GM19239 (cell line): ENCODE measurements around the gene FAM111A.

ENCODE experiments used
- DNase-seq: peaks from one replicate; pipeline ENCODE4 v3.0.0; 2011; ENCODE audit warnings: low spot score; ENCODE audit not compliant: insufficient read length
- FAIRE-seq: peaks from 2 replicates; lab custom pipeline; 2011; peaks lifted over from hg19 to GRCh38; lab: Jason Lieb, UNC

The FAM111A gene

DNA sequence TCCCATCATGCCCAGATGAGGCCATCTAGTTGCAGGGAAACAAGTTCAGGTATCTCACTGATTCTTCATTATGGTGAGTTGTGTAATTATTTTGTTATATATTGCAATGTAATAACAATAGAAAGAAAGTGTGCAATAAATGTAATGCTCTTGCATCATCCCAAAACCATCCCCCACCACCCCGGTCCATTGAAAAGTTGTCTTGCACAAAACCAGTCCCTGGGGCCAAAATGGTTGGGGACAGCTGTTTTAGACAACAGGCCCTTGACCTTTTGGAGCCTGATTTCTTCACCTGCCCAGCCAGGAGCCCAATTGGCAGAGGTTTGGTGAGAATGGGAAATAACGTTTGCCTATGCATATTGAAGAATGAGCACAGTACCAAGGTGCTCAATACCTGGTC, 54.1 kb downstream of the FAM111A start:
- DNase-seq (no peak), FAIRE-seq (no peak)

DNA sequence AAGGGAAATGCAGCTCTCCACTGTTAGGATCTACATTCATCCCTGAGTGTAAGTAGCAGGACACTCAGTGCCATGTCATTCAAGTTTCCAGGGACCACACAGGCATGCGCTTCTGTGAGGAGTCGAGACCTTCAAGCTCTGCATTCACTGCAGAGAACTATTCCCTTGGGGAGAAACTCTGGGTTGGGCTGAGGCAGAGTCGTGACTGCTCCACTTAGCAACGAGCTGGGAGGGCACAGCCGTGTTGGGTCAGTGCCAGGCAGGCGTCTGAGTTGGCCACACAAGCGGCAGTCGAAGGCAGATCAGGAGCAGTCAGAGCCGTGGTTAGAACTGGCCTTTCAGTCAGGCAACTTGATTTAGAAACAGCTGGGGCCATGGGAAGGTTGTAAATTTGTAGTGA, 55.3 kb downstream of the FAM111A start:
- no peak for DNase-seq
- no peak for FAIRE-seq

DNA sequence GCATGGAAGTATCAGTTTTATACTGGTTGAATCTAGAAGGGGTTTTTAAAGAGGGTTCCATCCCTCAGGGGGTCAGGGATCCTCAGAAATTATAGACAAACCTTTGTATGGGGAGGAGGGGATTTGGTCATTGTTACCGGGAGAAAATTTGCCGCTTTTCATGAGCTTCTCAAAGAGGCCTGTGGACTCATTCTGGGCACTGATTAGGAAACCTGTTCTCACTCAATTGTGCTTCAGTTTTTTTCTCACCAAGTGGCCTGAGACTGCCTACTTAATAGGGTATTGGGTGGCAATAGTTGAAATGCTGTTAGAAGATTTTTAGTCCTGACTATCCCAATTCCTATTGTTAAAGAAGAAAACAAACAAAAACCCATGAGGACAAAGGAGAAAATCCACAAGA, 56.1 kb downstream of the FAM111A start:
- DNase-seq (no peak), FAIRE-seq (no peak)

DNA sequence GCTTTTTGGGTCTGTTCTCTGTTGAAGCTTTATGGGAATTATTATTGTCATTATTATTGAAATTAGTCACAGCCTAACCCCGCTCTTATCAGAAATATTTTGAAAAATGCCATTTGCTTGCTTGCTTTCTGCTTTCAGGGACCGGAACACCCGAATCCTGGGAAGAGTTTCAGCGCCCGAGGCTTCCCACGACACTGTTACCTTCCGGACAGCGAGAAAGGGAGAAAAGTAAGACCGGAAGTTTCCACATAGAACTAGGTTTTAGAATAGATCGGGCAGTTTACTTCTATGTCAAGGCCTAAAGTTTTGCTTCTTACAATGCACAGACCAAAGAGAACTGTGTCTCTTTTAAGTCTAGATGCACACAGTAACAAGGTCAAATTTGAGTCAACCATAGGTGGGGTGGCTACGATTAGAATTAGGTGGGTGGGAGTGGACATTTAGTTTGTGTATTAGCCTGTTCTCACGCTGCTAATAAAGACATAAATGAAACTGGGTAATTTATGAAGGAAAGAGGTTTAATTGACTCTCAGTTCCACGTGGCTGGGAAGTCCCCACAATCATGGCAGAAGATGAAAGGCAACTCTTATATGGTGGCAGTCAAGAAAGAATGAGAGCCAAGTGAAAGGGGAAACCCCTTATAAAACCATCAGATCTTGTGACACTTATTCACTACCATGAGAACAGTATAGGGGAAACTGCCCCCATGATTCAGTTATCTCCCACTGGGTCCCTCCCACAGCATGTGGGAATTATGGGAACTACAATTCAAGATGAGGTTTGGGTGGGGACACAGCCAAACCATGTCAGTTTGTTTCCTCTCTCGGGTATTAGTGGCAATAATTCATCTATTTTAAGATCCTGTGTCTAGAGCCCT, 57.1 kb downstream of the FAM111A start:
- FAIRE-seq (peak; percentile 81), DNase-seq (no peak)

DNA sequence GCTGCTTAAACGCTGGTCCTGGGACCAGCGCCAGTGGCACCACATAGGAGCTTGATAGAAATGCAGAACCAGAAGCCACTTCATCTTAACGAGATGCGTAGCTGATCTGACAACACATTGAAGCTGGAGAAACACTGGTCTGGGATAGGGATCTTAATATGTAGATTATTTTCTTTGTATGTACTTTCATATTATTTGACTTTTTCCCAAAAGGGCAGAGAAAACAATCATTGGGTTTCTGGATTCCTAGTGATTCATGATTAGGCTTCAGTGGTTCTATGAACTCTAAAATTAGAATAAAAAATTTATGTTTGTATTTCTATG, 57.7 kb downstream of the FAM111A start:
- DNase-seq (no peak), FAIRE-seq (no peak)

DNA sequence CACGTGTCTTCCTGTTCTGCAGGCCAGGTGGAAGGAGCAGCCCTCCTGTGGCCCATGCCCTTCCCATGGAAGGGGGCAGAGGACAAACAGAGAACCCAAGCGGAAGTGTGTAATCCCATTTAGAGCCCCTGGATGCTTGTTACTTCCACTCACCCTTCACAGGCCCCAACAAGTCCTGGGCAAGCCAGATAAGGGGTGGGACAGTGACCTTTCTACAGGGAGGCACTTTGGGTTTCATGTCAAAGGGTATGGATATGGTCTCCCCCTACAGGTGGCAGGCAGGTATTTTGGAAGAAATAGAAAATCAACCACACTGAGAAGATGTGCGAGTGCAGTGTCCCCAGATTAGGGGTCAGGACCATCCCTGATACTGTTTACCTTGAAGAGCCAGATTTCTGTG, 58.7 kb downstream of the FAM111A start:
- FAIRE-seq (peak; percentile 39), DNase-seq (no peak)
